Activated naive CD8-positive, alpha-beta T cell treated with anti-CD3 and anti-CD28 coated beads for 36 hours (primary cell): ENCODE measurements around the gene PLEKHO1. TPM values are rescaled to one million over a fixed set of nuclear protein-coding genes. Genes with fewer than 3 reads are reported as not detected.
"Not testable (repeated sequence)": the region's sequence is repeated elsewhere in the genome, so short reads cannot be mapped to it uniquely, and the experiment has no call there.

ENCODE experiments used
- DNase-seq: peaks from one replicate; pipeline ENCODE4 v3.0.0; 2021
- H3K27ac Mint-ChIP-seq: one replicate; pipeline ENCODE4 v1.8.0; 2022; ENCODE audit warnings: mild to moderate bottlenecking, moderate library complexity, mixed read lengths
- H3K27me3 Mint-ChIP-seq: one replicate; pipeline ENCODE4 v1.8.0; 2022; ENCODE audit warnings: mild to moderate bottlenecking, mixed read lengths
- H3K36me3 Mint-ChIP-seq: one replicate; pipeline ENCODE4 v1.8.0; 2021; ENCODE audit warnings: mild to moderate bottlenecking, mixed read lengths
- H3K4me1 Mint-ChIP-seq: one replicate; pipeline ENCODE4 v1.8.0; 2021; ENCODE audit warnings: mixed read lengths
- H3K4me3 Mint-ChIP-seq: one replicate; pipeline ENCODE4 v1.8.0; 2022; ENCODE audit warnings: mild to moderate bottlenecking, moderate library complexity, mixed read lengths
- H3K9me3 Mint-ChIP-seq: one replicate; pipeline ENCODE4 v1.8.0; 2022; ENCODE audit warnings: mixed read lengths
- total RNA-seq, 2 experiments: library from RNA; stranded (reverse); gene quantifications; one replicate each; pipeline ENCODE4 v1.2.3, GENCODE V29; 2021

PLEKHO1 gene
- total RNA-seq, 2 experiments from 2014 or later: 14.9 to 15.5 TPM

GRCh38 chr1:150180474-150180873 is 30.8 kb downstream of the PLEKHO1 start:
- no peaks in the 10 kb centered on the region for H3K9me3 Mint-ChIP-seq
- no peak overlapping the region for H3K27ac Mint-ChIP-seq
- no peak for DNase-seq
- H3K36me3 Mint-ChIP-seq: no peaks in the 10 kb centered on the region
- peaks cover 4% of the 10 kb centered on the region for H3K27me3 Mint-ChIP-seq
- H3K4me1 Mint-ChIP-seq: no peaks in the 10 kb centered on the region
- no peak overlapping the region for H3K4me3 Mint-ChIP-seq

GRCh38 chr1:150182247-150182646 is 32.5 kb downstream of the PLEKHO1 start:
- Mint-ChIP-seq H3K27ac (no peak overlapping the region), H3K9me3 (no peaks in the 10 kb centered on the region), H3K27me3 (peaks cover 4% of the 10 kb centered on the region), H3K36me3 (no peaks in the 10 kb centered on the region), H3K4me3 (no peak overlapping the region), H3K4me1 (peaks cover 5% of the 10 kb centered on the region)
- no peak for DNase-seq

DNA sequence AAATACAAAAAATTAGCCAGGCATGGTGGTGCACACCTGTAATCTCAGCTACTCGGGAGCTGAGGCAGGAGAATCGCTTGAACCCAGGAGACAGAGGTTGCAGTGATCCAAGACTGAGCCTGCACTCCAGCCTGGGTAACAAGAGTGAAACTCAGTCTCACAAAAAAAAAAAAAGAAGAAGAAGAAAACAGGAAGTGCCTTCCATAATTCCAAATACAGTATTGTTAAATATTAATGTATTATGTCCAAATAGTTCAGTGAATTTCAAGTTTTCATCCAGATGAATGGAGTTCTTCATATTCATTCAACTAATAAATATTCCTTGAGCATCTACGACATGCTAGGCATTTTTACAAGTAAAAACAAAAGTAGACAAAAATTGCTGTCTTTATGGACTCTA is 33.3 kb downstream of the PLEKHO1 start:
- H3K27me3 Mint-ChIP-seq: no peaks in the 10 kb centered on the region

DNA sequence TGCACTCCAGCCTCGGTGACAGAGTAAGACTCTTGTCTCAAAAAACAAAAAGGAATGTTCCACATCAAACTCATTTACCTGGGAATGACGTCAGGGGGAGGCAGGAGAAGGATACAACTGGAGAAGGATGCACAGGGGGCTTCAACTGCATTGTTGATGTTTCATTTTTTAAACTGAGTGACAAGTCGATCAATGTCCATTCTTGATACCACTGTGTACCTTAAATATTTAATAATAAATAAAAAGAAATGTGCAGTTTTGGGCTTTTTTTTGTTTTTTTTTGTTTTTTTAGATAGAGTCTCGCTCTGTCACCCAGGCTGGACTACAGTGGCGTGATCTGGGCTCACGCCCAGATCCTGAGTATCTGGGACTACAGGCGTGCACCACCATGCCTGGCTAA is 35.8 kb downstream of the PLEKHO1 start:
- H3K9me3 Mint-ChIP-seq: no peaks in the 10 kb centered on the region
- H3K4me3 Mint-ChIP-seq: no peak overlapping the region
- H3K27ac Mint-ChIP-seq: no peak overlapping the region
- peaks cover 9% of the 10 kb centered on the region for H3K4me1 Mint-ChIP-seq
- DNase-seq: no peak
- no peaks in the 10 kb centered on the region for H3K27me3 Mint-ChIP-seq
- no peaks in the 10 kb centered on the region for H3K36me3 Mint-ChIP-seq

More for the DNA sequence above, 33.3 kb downstream of the PLEKHO1 start:
- Mint-ChIP-seq H3K4me1 (peaks cover 9% of the 10 kb centered on the region), H3K9me3 (no peaks in the 10 kb centered on the region), H3K4me3 (no peak overlapping the region), H3K36me3 (no peaks in the 10 kb centered on the region), H3K27ac (no peak overlapping the region)
- no peak for DNase-seq

- H3K4me1 Mint-ChIP-seq, H3K4me3 Mint-ChIP-seq, H3K27me3 Mint-ChIP-seq, H3K27ac Mint-ChIP-seq, DNase-seq, H3K9me3 Mint-ChIP-seq, H3K36me3 Mint-ChIP-seq: not testable (repeated sequence)
These were observed 36.7 kb downstream of the PLEKHO1 start for GRCh38 chr1:150186438-150186788.

DNA sequence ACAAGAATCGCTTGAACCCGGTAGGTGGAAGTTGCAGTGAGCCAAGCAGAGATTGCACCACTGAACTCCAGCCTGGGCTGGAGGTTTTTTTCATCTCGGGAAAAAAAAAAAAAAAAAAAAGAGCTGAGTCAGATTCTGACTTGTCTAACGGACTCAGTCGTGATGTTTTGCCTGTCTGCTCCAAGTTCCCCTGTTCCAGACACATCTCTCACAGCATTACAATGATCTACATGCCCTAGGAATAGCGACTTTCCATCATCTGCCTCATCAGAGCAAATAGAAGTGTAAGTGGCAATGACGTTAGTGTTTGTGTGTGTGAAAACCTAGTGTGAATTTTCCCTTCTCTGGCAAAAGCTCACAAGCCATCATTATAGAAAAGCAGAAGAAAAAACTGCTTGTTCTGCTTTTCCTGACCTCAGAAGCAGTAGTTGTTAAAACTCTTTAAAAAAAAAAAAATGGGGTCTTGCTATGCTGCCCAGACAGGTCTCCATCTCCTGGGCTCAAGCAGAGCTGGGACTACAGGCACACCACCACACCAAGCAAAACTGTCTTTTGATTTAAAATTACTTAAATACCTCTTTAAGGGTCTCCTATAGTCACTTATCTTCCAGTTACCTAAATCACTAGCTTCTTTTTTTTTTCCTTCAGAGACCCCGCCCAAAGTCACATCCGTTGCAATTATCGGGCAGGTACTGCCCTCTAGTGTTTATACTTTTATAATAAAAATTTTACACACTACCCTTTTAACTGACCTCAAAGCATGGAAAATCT is 37.3 kb downstream of the PLEKHO1 start:
- Mint-ChIP-seq H3K9me3 (no peaks in the 10 kb centered on the region), H3K4me3 (no peak overlapping the region), H3K4me1 (peaks cover 9% of the 10 kb centered on the region), H3K27ac (no peak overlapping the region), H3K27me3 (no peaks in the 10 kb centered on the region), H3K36me3 (no peaks in the 10 kb centered on the region)
- DNase-seq: peak; percentile 7

DNA sequence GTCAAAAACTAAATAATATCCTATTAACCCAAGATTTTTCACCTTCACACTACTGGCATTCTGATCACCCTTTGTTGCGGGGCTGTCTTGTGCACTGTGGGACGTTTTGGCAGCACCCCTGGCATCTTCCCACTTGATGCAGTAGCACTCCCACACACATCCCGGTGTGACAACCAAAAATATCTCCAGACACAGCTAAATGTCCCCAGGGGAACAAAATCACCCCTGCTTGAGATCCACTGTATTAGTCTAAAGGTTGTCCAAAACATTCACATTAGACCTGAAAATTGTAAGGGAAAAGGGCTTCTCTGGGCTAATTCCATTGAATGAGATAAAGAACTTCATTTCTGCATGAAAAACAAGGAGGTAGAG is 37.8 kb downstream of the PLEKHO1 start:
- Mint-ChIP-seq H3K27ac (no peak overlapping the region), H3K4me1 (peaks cover 9% of the 10 kb centered on the region), H3K36me3 (no peaks in the 10 kb centered on the region), H3K4me3 (no peak overlapping the region), H3K27me3 (no peaks in the 10 kb centered on the region), H3K9me3 (no peaks in the 10 kb centered on the region)
- no peak for DNase-seq

DNA sequence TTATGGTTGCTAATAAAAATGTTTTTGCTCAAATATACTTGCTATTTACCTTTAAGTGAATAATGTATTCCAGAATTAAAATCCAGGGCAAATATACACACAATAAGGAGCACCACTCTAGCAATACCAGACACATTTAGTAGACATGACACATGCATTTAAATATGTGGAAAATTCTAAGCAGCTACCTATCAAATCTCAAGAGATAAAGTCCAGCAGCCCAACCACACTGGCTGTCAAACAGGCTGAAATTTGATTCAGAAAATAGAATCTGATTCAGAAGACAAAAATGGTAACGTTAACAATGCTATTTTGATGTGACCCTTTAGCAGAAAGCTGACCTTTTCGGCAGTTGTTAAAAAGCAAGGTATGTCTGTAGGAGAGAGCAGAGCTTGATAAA is 42.3 kb downstream of the PLEKHO1 start:
- no peak for DNase-seq
- peaks cover 7% of the 10 kb centered on the region for H3K4me1 Mint-ChIP-seq
- no peaks in the 10 kb centered on the region for H3K36me3 Mint-ChIP-seq
- no peak overlapping the region for H3K4me3 Mint-ChIP-seq
- no peaks in the 10 kb centered on the region for H3K9me3 Mint-ChIP-seq
- H3K27me3 Mint-ChIP-seq: no peaks in the 10 kb centered on the region
- no peak overlapping the region for H3K27ac Mint-ChIP-seq

GRCh38 chr1:150194381-150195031 is 44.8 kb downstream of the PLEKHO1 start:
- H3K4me3 Mint-ChIP-seq: no peak overlapping the region
- no peaks in the 10 kb centered on the region for H3K27me3 Mint-ChIP-seq
- H3K9me3 Mint-ChIP-seq: no peaks in the 10 kb centered on the region
- no peaks in the 10 kb centered on the region for H3K36me3 Mint-ChIP-seq
- no peak for DNase-seq
- H3K4me1 Mint-ChIP-seq: no peaks in the 10 kb centered on the region
- no peak overlapping the region for H3K27ac Mint-ChIP-seq

- H3K27ac Mint-ChIP-seq: no peak overlapping the region
These were observed 46.7 kb downstream of the PLEKHO1 start for GRCh38 chr1:150196417-150196816.

DNA sequence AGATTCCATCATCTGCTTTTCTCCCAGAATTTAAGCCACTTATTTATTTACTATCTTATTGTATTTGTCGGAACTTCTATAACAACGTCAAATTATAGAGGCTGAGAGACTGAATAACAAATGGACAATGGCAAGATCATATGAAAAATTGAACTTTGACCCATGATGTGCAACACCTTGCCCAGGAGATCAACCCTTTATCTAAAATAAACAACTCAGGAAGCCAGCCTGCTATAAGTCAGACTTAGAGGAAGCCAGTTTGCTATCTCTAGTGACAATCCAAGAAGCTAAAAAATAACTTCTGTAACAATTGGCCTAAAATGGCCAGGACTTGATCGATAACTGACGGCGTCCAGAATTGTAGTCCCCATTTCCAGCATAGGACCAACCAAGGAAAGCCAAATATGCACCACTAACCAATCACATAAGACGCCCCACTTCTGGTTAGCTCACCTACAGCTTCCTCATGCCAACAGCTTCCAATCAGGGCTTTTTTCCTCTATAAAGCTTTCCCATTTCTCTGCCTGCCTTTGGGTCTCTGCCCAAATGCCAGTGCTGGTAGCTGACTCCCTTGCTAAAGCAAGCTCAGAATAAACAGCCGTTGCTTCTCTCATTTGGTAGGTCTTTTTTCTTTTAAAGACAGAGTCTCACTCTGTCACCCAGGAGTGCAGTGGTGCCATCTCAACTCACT is 57.7 kb downstream of the PLEKHO1 start:
- no peak for DNase-seq
- H3K36me3 Mint-ChIP-seq: no peaks in the 10 kb centered on the region
- H3K4me1 Mint-ChIP-seq: no peaks in the 10 kb centered on the region
- H3K9me3 Mint-ChIP-seq: no peaks in the 10 kb centered on the region
- no peak overlapping the region for H3K4me3 Mint-ChIP-seq
- H3K27ac Mint-ChIP-seq: no peak overlapping the region
- no peaks in the 10 kb centered on the region for H3K27me3 Mint-ChIP-seq

More at GRCh38 chr1:150196417-150196816, 46.7 kb downstream of the PLEKHO1 start:
- no peak overlapping the region for H3K4me3 Mint-ChIP-seq
- DNase-seq: no peak
- no peaks in the 10 kb centered on the region for H3K27me3 Mint-ChIP-seq
- no peaks in the 10 kb centered on the region for H3K4me1 Mint-ChIP-seq
- no peaks in the 10 kb centered on the region for H3K36me3 Mint-ChIP-seq
- H3K9me3 Mint-ChIP-seq: no peaks in the 10 kb centered on the region

DNA sequence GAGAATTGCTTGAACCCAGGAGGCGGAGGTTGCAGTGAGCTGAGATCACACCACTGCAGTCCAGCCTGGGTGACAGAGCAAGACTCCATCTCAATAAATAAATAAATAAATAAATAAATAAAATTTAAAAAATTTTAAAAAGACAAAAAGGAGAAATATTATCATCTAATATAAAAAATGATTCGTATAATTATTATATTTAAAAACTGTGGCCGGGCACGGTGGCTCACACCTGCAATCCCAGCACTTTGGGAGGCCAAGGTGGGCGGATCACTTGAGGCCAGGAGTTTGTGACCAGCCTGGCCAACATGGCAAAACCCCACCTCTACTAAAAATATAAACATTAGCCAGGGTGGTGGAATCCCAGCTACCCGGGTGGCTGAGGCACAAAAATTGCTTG is 58.7 kb downstream of the PLEKHO1 start:
- H3K36me3 Mint-ChIP-seq, H3K27me3 Mint-ChIP-seq, H3K4me1 Mint-ChIP-seq, H3K27ac Mint-ChIP-seq, H3K9me3 Mint-ChIP-seq, H3K4me3 Mint-ChIP-seq, DNase-seq: not testable (repeated sequence)

Other genes with a start within 250 kb of the PLEKHO1 start
- 10 to 100 TPM; 12.5 to 12.8 TPM for gene SV2A, start 232.1 kb upstream of the PLEKHO1 start, total RNA-seq
- 100 to 1,000 TPM; 111 to 112 TPM for gene SF3B4, start 222.1 kb upstream of the PLEKHO1 start, total RNA-seq
- gene MTMR11, start 213.0 kb upstream of the PLEKHO1 start, total RNA-seq: 1 to 10 TPM in 1 of 2 experiments, under 1 TPM in 1; 0.94 to 1.8 TPM
- 10 to 100 TPM; 21.9 to 23.2 TPM for gene OTUD7B, start 139.2 kb upstream of the PLEKHO1 start, total RNA-seq
- gene VPS45, start 82.1 kb upstream of the PLEKHO1 start, total RNA-seq: 10 to 100 TPM; 22.9 to 23.0 TPM
- 100 to 1,000 TPM; 176 to 191 TPM for gene ANP32E, start 86.2 kb downstream of the PLEKHO1 start, total RNA-seq
- not detected for gene CA14, start 107.9 kb downstream of the PLEKHO1 start, total RNA-seq
- gene APH1A, start 119.1 kb downstream of the PLEKHO1 start, total RNA-seq: 100 to 1,000 TPM; 123 to 126 TPM
- gene C1orf54, start 122.9 kb downstream of the PLEKHO1 start, total RNA-seq: under 1 TPM; 0.48 to 0.78 TPM
- 1 to 10 TPM; 4.9 to 5.2 TPM for gene CIART, start 132.6 kb downstream of the PLEKHO1 start, total RNA-seq
- gene MRPS21, start 143.9 kb downstream of the PLEKHO1 start, total RNA-seq: 10 to 100 TPM; 93.0 to 93.4 TPM
- gene PRPF3, start 171.6 kb downstream of the PLEKHO1 start, total RNA-seq: 10 to 100 TPM; 67.8 to 71.5 TPM
- 10 to 100 TPM; 21.7 to 22.8 TPM for gene RPRD2, start 214.2 kb downstream of the PLEKHO1 start, total RNA-seq